GM21576 (cell line): ENCODE results near the gene SLF2.
"Not testable (repeated sequence)": the region's sequence is repeated elsewhere in the genome, so short reads cannot be mapped to it uniquely, and the experiment has no call there.

Experiments
- ATAC-seq: cut with Tn5 transposase; IDR thresholded peaks from one replicate; pipeline ENCODE4 v1.9.1; 2021; ENCODE audit warnings: mild to moderate bottlenecking, moderate library complexity; ENCODE audit not compliant: unreplicated experiment

Gene SLF2

GRCh38 chr10:100877461-100877850 lies 35.3 kb upstream of the SLF2 start:
- no peak for ATAC-seq

DNA sequence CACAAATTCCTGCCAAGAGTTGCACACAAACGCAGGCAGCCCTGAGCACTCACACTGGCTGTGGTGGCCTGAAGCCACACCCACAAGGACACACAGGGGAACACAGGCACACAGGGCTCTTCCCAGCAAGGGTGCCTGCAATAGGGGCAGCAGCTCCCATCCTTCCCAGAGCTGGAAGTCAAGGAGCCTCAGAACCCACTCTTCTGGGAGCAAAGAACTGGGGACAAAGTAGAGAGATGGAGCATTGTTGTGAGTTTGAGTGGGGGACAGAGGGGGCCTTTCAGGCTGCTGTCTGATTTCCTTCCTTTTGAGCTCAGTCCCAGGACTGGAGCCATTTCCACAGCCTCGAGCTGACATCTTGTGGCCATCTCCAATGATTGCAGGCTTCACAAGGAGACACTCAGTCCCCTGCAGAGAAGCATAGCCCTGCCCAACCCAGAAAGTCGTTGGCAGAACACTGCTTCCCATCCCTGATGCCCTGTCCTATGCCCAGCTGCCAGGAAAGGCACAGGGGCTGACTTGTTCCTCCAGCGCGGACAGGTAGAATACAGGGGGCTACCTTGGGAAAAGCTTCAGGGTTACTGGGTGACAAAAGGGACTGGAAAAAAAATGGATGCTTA lies 34.4 kb upstream of the SLF2 start:
- no peak for ATAC-seq

- ATAC-seq = no peak
These were observed 32.9 kb upstream of the SLF2 start for GRCh38 chr10:100879741-100880360.

DNA sequence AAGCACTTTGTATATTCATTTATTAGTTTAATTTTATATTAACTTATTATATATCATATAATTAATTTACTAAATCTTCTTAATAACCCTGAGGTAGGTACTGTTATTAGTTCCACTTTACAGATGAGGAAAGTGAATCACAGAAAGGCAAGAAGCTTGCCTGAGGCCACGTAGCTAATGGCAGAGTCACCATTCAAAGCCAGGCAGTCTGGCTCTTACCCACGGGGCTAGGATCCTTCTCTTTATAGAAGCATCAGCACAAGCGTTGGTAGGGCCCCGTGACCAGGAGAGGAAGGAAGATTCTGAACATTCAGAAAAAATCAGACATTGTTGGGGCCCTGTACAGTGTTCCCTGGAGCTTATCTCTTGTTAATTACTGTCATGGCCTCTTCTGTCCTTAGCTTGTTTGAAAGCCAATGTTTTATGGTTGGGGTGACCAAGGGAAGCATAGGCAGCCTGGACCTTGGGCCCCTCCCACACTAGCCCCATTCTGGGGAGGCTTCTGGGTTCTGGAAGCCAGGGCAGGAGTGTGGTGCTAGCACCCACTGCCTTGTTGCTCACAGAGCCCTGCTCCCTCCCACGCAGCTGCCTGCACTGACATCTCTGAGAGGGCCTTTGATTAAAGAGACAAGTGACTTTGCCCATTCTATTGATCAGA lies 31.1 kb upstream of the SLF2 start:
- no peak for ATAC-seq

- no peak for ATAC-seq
These were observed 30.5 kb upstream of the SLF2 start for GRCh38 chr10:100882252-100882651.

GRCh38 chr10:100882671-100883311 lies 30.0 kb upstream of the SLF2 start:
- no peak for ATAC-seq

GRCh38 chr10:100883312-100883821 lies 29.4 kb upstream of the SLF2 start:
- ATAC-seq = no peak

DNA sequence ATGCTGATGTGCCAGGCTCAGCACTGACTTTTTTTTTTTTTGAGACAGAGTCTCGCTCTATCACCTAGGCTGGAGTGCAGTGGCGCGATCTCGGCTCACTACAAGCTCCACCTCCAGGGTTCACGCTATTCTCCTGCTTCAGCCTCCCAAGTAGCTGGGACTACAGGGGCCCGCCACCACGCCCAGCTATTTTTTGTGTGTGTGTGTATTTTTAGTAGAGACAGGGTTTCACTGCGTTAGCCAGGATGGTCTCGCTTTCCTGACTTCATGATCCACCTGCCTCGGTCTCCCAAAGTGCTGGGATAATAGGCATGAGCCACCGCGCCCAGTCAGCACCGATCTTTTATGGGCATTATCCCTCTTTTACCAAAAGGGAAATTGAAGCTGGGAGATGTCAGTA lies 27.2 kb upstream of the SLF2 start:
- not testable (repeated sequence) for ATAC-seq

- no peak for ATAC-seq
These were observed 26.7 kb upstream of the SLF2 start for GRCh38 chr10:100886091-100886490.

DNA sequence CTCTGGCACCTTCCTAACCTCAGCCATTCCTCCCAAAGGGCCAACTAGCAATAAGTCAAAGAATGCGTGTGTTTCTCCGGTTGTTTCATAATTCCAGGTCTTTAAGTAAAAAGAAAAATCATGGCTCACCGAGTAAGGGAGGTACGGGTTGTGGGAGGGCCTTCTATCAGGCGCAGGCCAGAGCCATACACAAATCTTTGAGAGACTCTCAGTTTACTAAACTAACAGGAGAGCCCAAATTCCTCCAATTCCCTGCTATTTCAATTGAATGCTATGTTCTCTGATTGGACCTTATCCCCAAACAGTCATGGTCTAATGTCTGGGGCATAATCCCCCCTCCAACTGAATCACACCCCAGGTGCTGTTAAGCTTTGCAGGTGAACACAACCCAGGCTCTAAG lies 26.2 kb upstream of the SLF2 start:
- no peak for ATAC-seq

DNA sequence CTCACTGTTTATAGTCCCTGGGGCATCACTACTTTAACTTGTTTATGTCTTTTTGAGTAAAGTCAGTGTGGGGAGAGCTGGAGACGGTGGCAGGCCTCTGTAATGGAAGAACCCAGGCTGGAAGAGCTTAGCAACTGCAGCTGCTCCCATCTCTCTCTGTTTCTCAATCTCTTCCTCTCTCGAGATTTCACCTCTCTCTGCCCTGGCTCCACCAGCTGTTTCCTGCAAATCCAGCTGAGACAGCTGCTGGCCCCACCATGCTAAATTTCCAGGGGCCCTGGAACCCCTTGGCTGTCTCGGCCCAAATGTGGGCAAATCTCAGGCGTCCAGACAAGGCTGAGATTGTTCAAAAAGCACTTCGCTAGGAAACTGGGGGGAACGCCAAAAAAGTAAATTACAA lies 25.8 kb upstream of the SLF2 start:
- no peak for ATAC-seq

- no peak for ATAC-seq
These were observed 24.9 kb upstream of the SLF2 start for GRCh38 chr10:100887761-100888296.

DNA sequence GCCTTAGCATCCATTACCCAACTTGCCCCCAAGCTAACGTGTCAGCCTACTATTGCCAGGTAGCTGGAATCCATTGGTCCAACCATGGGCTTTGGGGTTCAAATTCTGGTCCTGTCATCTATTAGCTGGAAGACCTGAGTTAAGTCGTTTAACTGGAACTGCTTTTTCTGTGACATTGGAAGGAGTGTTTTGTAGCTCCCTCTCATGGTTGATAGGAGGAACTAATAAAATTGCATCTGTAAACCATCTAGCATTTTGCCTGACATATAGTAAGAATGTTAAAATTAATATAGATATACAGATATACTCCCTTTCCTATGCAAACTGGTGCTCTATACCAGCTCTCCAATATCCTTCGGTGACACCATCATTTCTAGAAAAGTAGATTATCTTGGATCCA lies 23.8 kb upstream of the SLF2 start:
- ATAC-seq = no peak

DNA sequence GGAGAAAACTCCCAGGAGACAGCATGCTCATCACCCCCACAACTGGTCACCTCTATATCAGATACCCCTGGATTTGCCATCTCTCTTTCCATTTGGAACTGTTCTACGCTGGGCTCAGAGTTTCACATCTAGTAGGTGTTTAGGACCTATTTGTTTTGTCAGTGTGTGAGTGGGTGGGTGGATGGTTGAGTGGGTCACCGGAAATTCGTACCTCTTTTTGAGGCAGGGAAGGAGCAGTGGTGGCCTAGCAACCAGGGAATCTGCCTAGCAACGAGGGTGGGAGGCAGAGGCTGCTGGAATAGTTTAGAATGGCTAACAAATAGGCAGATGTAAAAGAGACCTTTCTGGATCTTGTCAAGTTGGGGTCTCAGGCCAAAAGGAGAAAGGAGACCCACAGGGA lies 23.2 kb upstream of the SLF2 start:
- no peak for ATAC-seq

- ATAC-seq = no peak
These were observed 22.6 kb upstream of the SLF2 start for GRCh38 chr10:100890141-100890672.

DNA sequence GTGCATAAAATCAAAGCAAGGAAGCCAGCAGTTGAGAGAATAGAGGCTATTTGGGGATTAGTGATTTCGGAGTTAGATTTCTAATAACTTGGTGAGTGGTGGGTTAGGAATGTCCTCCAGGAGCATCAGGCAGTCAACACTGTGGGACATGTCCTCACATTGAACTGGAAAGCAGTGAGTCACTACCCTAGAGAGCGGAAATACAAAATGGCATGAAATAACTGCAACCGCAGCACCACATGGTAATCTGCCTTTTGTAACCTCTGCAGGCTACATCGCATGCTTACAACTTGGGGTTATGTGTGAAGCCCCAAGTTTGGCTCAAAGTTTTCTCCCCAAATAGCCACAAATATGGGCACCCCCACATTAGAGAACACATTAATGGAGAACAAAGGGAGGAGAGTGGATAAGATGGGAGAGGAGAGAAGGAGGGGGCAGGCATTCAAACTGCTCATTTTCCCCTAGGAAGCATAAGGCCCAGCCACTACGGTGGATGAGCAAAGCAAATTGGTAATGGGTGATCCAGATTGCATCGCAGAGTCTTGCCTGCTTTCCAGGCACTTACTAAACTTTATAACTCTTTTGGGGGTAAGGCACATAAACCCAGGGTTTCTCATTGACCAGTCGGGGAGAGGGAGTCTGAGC lies 22.0 kb upstream of the SLF2 start:
- ATAC-seq = no peak

- ATAC-seq = no peak
These were observed 18.7 kb upstream of the SLF2 start for GRCh38 chr10:100894033-100894432.

DNA sequence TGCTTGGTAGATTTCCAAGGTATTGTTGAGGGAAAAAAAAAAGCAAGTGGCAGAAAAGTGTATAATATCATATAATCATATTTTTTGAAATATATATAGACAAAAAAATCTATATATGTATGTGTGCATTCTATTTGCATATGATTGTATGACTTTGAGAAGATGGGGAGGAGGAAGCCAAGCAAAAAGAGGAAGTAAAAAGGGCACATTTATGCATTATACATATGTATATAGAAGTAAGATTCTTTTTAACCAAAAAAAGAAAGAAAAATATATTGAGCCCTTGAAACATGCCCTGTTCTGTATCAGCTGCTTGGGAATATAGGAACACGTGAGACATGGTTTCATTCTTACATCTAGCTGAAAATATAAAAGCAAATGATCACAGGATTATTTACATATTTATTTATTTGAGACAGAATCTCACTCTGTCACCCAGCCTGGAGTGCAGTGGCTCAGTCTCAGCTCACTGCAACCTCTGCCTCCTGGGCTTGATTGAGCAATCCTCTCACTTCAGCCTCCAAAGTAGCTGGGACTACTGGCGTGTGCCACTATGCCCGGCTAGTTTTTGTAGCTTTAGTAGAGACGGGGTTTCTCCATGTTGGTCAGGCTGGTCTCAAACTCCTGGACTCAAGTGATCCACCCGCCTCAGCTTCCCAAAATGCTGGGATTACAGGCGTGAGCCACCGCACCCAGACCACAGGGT lies 18.0 kb upstream of the SLF2 start:
- no peak for ATAC-seq

DNA sequence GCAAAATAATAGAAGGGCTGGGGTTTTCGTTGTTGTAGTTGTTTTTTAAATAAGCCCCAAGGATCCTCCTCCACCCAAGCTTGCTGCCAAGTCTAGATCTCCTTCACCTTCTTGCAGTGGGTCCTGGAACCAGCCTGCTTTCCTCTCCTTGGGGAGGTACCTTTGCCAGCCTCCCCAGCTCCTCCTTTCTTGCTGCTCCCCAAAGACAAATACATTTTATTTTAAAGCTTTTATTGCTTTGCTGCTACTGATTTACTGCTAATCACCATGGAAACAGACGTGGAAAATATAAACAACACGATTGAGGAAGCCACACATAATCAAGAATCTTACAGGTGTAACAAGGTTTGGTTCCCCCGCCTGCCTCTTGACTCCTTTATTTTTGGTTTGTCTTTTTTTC lies 17.4 kb upstream of the SLF2 start:
- no peak for ATAC-seq

- ATAC-seq = no peak
These were observed 16.9 kb upstream of the SLF2 start for GRCh38 chr10:100895896-100896295.
